Glomerular visceral epithelial cell (primary cell): ENCODE measurements around the gene PPARD.
"Not testable (repeated sequence)": the region's sequence is repeated elsewhere in the genome, so short reads cannot be mapped to it uniquely, and the experiment has no call there.

Source experiments
- DNase-seq: peaks from one replicate; pipeline ENCODE4 v3.0.0-alpha.2; 2016; ENCODE audit errors: extremely low spot score

Gene PPARD

GRCh38 chr6:35438378-35439065, 96.2 kb downstream of the PPARD start:
- DNase-seq = not testable (repeated sequence)

GRCh38 chr6:35439308-35439707, 97.0 kb downstream of the PPARD start:
- DNase-seq = no peak

- no peak for DNase-seq
Observed at GRCh38 chr6:35441205-35441604, 98.8 kb downstream of the PPARD start.

GRCh38 chr6:35441642-35442041, 99.3 kb downstream of the PPARD start:
- no peak for DNase-seq

- DNase-seq = no peak
Observed at GRCh38 chr6:35442693-35443092, 100.3 kb downstream of the PPARD start.

- no peak for DNase-seq
Observed at GRCh38 chr6:35443341-35444030, 101.1 kb downstream of the PPARD start.

- DNase-seq = no peak
Observed at GRCh38 chr6:35445691-35446090, 103.3 kb downstream of the PPARD start.

- DNase-seq = no peak
Observed at GRCh38 chr6:35448191-35448590, 105.8 kb downstream of the PPARD start.

GRCh38 chr6:35449287-35449881, 107.0 kb downstream of the PPARD start:
- peak; percentile 66 for DNase-seq

- no peak for DNase-seq
Observed at GRCh38 chr6:35451354-35452182, 109.2 kb downstream of the PPARD start.

- peak; percentile 94 for DNase-seq
Observed at GRCh38 chr6:35452183-35453090, 110.1 kb downstream of the PPARD start, which contains the start of gene FANCE. FANCE (plus strand) TSS chr6:35452338; CDS start chr6:35452546, 208 bp downstream.

- DNase-seq = no peak
Observed at GRCh38 chr6:35453236-35453635, 110.9 kb downstream of the PPARD start.

- no peak for DNase-seq
Observed at GRCh38 chr6:35454391-35455110, 112.2 kb downstream of the PPARD start.

GRCh38 chr6:35457907-35458306, 115.5 kb downstream of the PPARD start:
- DNase-seq = no peak

- no peak for DNase-seq
Observed at GRCh38 chr6:35461270-35461669, 118.9 kb downstream of the PPARD start.

- no peak for DNase-seq
Observed at GRCh38 chr6:35463292-35463691, 120.9 kb downstream of the PPARD start.

GRCh38 chr6:35465646-35466045, 123.3 kb downstream of the PPARD start:
- no peak for DNase-seq

GRCh38 chr6:35468181-35468979, 126.0 kb downstream of the PPARD start, which contains the start of gene RPL10A:
RPL10A (plus strand) TSS chr6:35468401; CDS start chr6:35468435, 34 bp downstream.
- peak; percentile 96 for DNase-seq
